ENCODE data around the gene ITIH6.

The ITIH6 gene

GRCh38 chrX:54710920-54711319 lies 87.1 kb downstream of the ITIH6 start:
- DNase-seq (ENCODE audit: low spot score), result no peak

- no peak for DNase-seq (ENCODE audit: low spot score)
Observed at GRCh38 chrX:54708404-54708803, 89.7 kb downstream of the ITIH6 start.
